SHP77 treated with DMSO at 0.1 percent for 48 hours (cell line): Measurements from ENCODE around the gene COQ9.

Source experiments
- DNase-seq: peaks from one replicate; lab custom pipeline; 2025; lab: John Stamatoyannopoulos, UW

COQ9 gene

DNA sequence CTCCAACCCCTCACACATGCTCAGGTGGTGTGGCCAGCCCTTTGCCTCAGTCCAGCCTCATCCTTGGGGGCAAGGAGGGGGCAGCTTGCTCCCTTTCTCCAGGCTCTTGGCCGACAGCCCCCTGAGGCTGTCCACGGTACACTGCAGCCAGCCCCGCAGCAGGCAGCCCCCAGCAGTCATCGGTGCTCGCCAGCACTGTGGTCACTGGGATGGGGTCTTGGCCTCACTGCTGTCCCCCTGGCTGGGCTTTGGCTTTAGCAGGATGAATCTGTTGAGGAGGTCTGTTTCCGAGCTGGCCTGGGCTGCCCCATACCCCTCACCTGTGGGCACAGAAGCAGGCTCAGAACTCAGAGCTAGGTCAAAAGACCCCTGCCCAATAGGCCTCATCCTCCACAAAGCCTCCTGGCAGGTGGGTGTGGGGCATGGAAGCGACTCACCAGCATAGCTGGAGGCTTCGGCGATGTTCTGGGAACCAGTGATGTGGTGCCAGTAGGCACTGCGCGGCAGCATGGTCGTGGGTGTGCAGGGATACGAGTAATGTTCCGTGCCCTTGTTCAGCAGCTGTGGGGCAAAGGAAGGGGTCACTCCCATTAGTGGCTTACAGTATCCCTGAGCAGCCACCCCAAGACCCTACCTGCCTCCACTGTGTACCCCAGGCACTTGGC is 26.0 kb downstream of the COQ9 start:
- DNase-seq: no peak

DNA sequence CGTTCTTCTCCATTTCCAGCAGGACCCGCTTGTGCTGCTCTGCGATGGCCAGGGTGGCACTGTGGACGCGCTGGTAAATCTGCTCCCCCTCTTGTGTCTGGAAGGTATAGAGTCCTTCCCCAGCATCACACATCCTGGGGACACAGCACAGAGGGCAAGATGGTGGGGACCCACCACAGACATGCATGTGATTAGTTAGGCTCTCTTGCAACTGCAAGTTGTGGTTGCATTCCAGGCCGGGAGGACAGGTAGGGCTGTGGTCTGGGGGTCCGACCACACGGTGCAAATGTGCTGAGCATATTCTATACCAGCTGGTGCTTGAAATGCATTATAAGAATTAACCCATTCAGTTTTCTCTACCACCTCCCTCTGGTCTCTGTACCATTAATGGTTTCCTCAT is 26.6 kb downstream of the COQ9 start:
- no peak for DNase-seq

DNA sequence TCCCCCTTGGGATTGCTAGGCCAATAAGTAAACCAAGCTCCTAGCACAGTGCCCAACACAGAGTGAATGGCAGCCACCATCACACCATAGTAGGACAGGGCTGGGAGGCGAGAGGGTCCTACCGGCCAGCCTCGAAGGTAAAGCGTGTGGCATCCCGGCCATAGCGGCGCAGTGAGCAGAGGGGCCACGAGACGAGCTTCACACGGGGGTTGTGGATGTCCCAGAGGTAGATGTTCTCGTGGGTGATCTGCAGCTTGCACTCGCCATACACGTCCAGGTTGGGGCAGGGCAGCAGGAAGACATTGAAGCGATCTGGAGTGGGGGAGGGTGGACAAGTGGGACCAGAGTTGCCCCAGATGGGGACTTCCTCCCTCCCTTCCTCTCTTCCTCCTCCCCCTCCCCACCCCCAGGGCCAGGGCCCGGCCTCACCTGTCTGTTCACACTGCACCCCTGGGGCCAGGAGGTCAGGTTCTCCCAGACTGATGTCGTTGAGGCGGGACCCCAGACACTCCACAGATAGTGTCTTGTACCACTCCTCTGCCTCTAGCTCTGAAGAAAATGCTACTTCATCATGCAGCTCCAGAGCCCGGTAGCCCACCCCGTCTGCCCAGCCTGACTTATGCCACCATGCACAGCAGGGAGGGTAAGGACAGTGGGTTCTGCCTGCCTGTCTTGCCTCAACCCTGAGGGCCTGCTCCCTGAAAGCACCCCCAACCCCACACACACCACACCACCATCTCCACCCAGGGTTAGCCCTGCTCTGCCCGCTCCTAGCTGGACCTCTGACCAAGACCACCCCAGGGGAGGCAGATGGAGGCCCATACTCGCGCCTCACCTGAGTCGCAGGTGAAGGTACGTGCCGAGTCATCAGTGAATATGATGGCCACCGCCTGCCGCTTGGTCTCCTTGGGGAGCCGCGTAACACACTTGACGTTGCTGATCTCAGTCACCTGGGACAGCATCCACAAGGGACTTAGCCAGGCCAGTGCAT is 27.7 kb downstream of the COQ9 start:
- no peak for DNase-seq

DNA sequence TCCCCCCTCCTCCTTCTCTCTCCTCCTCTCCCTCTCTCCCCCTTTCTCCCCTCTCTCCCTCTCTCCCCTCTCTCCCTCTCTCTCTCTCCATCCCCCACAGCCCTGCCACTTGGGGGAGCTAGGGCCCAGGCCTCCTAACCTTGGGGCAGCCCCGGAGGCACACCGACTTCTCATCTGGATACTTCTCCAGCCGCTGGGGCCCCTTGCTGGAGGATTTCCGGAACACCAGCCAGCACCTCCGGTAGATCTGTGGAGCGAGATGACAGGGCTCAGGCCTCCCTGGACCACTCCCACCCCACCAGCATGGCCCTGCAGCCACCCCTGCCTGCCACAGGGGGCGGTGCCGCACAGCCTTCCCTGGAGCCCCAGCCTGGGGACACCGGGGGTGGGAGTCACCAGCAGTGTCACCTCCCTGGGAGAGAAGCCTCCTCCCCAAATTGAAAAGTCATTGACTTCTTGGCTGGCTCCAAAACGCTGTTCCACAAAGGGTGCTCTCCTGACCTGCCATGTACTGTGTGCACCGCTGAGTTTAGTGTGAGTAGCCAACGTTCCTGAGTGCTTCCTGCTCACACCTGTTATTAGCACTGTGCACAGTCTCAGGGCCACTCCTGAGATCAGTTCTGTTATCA is 28.5 kb downstream of the COQ9 start:
- DNase-seq: no peak

DNA sequence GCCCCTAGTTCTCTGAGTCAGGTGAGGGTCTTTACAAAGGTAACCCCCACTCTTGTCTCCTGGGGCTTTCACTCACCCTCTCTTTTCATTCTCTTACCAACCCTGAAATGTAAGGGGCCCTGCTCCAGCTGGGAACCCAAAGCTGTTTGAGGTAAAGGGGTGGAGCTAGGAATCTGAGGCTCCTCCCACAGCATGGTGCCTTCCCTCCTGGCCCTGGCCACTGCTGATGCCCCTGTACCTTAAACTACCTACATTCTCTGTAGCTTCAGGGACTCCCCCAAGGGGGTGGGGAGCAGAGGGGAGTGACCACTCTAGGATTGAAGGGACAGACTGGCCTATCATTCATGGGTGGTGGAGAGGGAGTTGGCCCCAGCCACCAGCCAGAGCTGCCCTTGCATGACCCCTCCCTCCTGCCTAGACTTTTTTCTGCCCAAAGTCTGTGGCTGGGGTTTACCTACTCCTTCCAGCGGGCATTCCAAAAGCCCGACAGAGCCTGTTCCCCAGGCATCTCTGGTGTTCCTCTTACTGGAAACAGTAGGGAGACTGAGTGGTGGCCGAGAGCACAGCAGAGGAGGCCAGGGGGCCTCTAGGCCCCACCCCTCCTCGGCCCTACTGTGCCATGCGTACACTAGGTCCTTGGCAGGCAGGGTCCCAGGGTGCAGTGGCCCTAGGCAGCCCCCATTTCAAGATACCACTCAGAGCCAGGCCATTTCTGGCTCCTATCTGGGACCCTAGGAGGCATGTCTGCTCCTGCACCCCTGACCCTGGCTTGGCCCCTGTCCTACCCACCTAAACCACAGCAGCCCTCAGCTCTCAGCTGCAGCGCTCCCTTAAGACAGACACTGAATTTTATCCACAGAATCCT is 29.5 kb downstream of the COQ9 start:
- no peak for DNase-seq

DNA sequence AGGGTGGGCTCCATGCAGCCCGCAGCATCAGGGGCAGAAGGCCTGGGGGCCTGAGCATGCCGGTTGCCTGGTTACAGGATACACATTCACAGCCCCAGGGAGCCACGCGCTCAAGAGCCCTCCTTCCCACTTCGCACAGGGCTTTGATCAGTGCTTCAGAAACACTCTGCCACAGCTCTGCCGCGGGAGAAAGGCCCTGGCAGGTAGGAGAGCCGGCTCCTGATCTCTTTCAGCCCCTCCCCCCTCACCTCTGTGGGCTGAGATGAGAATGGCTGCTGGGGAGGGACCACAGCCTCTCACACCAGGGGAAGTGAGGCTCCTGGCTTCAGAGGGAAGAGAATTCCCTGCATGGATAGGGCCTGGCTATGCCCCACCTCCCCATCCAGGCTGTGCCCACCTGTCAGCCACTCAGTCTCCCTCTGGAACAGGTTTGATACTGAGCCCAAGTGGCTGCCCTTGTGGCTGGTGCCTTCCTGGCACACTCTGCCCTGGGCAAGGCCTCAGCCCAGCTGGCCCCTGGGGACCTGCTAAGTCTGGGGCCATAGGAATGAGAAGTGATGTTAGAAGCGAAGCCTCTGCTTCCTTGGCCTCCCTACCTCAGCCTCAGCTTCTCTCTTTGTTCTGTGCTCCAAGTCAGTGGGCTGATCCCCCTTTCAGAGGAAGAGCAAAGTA is 30.4 kb downstream of the COQ9 start:
- no peak for DNase-seq

DNA sequence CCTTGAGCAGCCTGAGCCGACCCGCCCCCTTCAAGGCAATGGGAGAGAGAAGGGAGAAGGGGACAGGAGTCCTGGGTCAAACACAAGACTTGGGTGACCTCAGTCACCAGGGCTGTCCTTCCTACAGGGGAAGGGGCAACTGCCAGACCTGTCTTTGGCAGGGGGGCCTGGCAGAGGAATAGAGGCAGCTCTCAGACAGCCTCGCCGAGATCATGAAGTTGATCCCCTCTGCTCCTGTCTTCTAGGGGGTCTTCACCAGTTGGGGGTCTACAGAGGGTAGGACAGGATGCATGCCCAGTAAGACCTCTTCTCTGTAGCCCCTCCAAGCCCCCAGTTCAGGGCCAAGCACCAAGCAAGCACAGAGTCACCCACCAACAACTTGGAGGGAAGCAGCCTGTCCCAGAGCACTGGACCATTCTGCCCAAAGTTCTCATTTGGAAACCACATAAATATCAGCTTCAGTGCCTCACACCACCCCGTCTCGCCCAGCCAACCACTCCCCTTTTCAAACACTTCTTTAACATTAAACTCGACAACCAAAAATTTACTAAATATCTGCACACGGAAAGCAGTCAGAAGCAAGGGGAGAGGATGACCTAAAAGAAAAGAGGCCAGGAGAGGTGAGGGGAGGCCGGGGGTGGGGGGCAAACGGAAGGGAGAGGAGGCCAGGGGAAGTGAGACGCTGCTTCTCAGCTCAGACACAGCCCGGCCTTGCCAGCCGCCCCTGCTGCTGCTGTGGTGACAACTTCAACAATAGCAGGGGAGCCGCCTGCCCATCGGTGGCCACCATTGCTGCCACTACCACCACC is 31.3 kb downstream of the COQ9 start:
- no peak for DNase-seq

DNA sequence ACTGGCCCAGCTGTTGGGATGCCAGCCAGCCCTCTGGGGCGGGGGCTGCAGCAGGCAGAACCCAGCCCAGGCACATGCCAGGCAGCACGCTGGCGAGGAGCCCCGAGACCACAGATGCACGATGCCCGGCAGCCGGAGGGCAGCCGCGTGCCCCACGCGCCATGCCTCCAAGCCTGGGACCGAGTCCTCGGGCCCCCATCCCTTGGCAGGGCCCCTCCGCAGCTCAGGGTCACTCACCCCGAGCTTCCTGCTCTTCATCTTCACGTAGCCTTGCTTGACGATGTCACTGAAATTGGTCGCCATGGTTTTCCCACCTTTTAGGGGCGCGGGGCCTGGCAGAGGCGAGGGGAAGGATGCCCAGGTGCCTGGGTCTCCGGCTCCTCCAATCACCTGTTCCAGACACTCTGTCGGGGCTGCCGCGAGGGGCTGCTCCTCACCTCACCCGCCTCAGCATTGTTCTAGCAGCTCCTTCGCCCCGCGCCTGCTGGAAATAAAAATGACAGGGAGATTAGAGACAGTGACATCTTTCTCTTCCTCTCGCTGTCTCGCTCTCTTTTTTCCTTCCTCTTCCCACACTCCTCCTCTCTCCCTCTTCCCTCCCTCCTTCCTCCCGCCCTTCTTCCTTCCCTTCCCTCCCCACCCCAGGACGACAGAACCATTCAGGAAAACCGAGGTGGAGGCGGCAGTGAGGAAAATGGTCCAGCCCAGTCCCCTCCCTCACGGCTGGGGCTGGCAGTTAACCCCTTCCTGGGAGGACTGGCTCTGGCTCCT is 32.1 kb downstream of the COQ9 start:
- peak; percentile 17 for DNase-seq

DNA sequence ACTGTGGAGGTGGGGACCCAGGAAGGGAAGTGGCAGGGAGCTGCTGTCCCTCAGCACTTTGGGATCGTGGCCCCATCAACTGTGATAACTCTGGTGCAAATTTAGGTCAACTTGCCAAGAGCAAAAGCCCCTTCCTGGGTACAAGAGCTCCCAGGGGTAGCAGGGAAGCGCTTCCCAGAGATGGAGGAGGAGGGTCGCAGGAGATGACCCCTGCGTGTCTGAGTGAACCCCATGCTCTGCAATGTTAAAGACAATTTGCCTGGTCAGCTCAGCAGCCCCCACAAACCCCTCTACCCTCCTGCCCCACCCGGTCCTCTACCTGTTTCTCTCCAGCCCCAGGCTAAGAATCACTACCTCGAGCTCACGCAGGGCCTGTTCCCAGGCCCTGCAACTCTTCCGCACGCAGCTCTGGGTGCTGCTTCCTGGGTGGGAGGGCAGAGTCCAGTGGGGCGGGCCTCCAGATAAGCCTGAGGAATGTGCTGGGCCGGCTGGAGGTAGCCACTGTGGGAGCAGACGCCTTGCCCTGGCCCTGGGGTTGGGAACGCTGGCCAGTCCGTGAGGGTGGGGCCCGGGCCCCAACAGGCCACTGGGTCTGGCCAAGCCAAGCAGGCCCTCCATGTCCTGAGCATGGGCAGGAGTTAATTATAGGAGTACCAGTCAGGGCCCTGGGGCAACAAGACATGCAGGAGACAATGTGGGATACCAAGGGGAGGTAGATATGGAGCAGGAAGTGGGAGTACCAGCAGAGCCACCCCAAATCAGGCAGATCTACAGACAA is 32.9 kb downstream of the COQ9 start:
- DNase-seq: no peak

DNA sequence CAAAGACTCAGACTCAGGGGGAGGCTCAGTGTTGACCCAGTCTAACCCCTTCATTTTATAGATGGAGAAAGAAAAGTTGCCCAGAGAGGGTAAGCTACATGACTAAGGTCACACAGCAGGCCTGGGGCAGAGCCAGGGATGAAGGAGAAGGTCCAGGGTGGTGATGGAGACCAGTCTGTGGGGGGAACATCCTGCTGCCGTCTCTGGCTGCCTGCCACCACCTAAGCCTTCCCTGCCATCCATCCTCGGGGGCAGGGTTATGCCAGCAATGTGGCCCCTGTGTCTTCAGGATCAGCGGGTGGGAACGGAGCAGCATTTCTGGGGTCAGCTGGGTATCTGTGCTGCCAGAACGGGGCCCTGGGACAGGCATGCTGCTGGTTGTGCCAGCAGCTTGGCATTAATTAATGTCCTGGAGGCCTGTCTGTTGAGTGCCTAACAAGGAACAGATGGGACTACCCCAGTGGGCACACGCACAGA is 33.5 kb downstream of the COQ9 start:
- DNase-seq: no peak

DNA sequence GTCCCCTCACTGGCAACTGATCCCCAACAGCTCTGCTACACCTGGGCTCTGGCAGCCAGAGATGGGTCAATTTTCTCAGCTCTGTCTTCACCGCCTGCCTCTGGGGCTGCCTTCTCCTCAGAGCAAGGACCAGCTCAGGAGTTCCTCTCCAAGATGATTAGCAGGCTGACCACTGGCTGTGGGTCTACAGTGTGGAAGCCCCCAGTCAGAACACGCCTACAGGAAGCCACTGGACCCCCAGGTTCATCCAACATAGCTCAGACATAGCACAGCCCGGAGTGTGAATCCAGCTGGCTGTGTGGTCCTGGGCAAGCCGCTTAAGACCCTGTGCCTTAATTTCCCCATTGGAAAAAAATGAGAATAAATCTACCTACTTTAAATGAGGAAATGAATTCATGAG is 34.1 kb downstream of the COQ9 start:
- no peak for DNase-seq

DNA sequence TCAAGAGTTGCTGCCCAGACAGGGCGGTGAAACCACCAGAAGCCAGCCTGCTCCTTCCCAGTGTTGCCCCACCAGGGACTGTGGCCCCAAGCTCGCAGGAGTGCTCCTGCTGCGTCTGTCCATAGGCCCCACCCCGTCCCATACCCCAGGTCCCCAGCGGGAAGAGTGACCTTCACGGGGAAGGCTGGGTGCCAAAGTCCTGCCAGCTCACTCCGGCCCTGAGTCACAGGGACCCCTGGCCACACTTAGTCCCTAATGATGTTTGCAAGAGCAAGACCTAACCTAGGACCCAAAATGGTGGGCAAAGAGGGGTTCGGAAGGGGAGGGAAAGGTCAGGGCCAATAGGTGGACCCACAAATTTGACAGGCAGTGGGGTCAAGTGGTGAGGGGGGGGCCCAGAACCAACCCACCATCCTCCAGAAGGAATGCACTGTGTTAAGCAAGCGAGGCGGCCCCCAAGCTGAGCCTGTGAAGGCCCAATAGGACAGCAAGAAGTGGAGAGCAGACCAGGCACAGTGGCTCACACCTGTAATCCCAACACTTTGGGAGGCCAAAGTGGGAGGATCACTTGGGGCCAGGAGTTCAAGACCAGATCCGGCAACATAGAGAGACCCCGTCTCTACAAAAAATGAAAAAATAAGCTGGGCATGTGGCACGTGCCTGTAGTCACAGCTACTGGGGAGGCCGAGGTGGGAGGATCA is 35.7 kb downstream of the COQ9 start:
- no peak for DNase-seq

DNA sequence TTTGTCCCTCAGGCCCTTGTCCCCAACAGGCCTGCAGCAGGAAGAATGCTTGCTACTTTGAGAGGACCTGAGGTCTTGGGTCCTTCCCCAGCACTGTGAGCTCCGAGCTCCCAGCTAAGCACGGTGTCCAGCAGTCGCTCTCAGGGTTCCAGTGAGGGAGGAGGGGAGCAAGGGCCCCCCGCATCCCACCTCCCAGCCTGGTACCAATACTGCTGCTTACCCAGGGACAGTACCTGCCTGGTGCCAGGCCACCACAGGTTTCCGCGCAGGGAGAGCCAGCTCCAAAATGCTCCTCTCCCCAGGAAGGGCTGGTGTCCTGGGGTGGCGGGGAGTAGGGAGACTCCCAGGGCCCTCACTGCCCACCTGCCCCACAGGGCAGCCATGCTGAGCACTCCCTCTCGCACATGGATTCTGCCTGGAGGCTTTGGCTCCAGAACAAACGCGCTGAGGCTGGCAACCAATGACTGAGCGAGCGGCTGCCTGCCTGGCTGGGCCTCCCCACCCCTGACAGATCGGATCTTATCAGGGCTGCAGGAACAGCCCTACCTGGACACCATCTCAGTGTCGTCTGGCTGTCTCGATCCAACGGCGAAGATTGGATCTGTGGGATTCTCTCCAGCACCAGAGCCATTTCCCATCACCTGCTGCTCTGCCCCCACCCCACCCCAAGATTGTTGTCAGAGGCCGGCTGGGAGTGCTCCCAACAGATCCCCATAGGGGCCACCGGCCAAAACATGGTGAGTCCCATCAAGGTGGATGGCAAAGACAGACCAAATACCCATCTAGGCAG is 36.6 kb downstream of the COQ9 start:
- no peak for DNase-seq

DNA sequence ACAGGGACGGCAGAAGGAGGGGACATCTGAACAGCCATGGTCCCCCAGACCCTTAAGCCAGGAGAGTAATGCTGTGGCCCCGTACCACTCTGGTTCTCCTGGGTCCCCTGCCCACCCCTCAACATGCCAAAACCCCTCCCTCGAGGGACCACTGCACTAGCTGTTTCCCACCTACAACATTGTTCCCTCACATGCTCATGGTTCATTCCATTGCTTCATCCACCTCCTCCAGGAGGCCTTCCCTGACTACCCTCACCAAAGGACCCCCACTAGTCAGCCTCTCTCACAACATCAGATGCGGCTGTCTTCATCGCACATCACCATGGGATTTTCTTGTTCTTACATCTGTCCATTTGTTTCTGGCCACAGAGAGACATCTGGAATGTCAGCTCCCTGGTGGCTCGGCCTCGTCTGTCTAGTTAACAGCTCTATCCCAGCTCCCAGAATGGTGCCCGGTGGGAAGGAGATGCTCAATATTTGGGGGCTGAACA is 37.3 kb downstream of the COQ9 start:
- DNase-seq: no peak

DNA sequence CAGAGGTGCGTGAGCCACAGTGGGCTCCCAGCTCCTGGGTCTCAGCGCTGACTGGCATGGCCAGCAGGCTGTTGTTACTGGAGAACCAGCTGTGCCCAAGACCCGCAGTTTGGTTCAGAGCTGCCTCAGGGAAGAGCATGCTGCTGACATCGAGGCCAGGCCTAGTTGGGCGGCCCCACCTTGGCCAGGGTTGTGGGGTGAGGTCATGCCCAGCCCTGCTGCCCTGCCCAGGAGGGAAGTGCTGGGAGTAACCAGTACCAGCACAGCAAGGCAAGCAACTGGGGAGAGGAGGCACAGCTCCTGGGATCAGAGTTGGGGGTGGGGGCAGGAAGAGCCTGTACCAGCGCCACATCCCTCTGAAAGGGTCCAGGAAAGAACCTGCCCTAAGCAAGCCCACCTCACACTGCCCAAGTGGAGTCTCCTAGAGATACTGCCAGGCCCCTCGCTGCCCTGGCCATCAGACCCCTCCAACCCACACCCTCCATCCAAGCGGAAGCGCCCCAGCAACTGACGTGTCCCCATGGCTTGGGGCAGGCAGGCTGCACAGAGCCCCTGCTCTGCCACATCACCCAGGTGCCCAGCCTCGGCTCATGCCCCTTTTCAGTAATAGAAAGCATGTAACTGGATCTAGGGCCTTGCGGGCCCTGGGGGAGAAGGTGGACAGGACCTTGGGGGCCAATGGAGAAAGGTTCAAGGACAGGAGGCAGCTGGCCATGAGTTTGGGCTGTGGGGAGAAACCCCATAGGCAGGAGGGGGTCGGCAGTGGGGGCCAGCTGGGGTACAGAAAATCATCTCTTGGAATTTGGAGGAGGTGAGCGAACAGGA is 38.0 kb downstream of the COQ9 start:
- no peak for DNase-seq
